Camera-type eye (tissue), 1 donor: ENCODE data around the gene SPARCL1. TPM values are rescaled to one million over a fixed set of nuclear protein-coding genes. Genes with fewer than 3 reads are reported as not detected.

Experiments used
- total RNA-seq: library from RNA; depleted of rRNA; stranded (reverse); fragments of >200 nt; gene quantifications from one replicate; pipeline ENCODE4 v1.2.3, GENCODE V29; 2014

The SPARCL1 gene, protein sequence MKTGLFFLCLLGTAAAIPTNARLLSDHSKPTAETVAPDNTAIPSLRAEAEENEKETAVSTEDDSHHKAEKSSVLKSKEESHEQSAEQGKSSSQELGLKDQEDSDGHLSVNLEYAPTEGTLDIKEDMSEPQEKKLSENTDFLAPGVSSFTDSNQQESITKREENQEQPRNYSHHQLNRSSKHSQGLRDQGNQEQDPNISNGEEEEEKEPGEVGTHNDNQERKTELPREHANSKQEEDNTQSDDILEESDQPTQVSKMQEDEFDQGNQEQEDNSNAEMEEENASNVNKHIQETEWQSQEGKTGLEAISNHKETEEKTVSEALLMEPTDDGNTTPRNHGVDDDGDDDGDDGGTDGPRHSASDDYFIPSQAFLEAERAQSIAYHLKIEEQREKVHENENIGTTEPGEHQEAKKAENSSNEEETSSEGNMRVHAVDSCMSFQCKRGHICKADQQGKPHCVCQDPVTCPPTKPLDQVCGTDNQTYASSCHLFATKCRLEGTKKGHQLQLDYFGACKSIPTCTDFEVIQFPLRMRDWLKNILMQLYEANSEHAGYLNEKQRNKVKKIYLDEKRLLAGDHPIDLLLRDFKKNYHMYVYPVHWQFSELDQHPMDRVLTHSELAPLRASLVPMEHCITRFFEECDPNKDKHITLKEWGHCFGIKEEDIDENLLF
- total RNA-seq: 261 TPM

DNA sequence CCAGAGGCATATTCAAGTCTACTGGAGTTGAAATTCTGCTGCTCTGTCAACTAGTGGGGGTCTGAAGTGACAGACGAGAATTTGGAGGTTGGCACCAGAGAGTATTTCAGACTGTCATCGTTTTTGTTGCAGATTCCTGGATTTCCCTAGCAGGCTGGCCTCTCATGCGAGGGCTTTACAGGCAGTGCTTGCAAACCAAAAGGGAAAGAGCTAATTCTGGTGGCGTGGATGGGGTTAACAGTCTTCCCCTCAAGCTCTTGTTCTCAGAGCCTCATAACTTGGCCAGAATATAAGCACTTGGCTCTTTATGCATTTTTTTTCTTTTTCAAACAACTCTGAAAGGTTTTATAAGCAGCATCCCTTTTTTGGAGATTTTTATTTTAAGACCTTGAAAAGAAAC, at the start of gene SPARCL1:
TSS of gene SPARCL1 (minus strand) at position 190 of the 400 bp plus-strand sequence. CDS start 29,802 bp downstream, outside the sequence.

Other genes with a start within 250 kb of the SPARCL1 start
- gene HSD17B13, start 206.5 kb downstream of the SPARCL1 start, total RNA-seq: 0.27 TPM
- 30.1 TPM for gene HSD17B11, start 138.2 kb downstream of the SPARCL1 start, total RNA-seq
- 34.5 TPM for gene NUDT9, start 106.8 kb downstream of the SPARCL1 start, total RNA-seq
- 0.05 TPM for gene DSPP, start 79.2 kb upstream of the SPARCL1 start, total RNA-seq
- gene DMP1, start 120.9 kb upstream of the SPARCL1 start, total RNA-seq: 0.11 TPM